ENCODE results near the gene SLC7A5. TPM values are rescaled to one million over a fixed set of nuclear protein-coding genes. Genes with fewer than 3 reads are reported as not detected.

The SLC7A5 gene
- total and polyA plus RNA-seq, 2 of the 13 experiments (the other 11 are each of a cell fraction or from before 2014, with no cell fraction given), result 79.6 to 155 TPM

- POLR2A ChIA-PET, result interaction anchor here (5.6 kb wide), 1 partner anchor 13 kb away, joined by 22 read pairs; no protein-coding TSS in a partner anchor
- Histone ChIP-seq H3K4me3 (replicated peaks in 1 of 3; ENCODE audit: insufficient read depth in 1 of 3, low read depth in 2 of 3, low read length in 3 of 3) (no peak overlapping the region), H3K27me3 (ENCODE audit: control insufficient read depth in 1 of 2, insufficient read depth in 2 of 2, low read length in 2 of 2) (peaks cover 9 to 55% of the 10 kb centered on the region in 2 experiments), H3K79me2 (ENCODE audit: insufficient read depth, low read length) (no peaks in the 10 kb centered on the region), H3K4me1 (ENCODE audit: insufficient read depth, low read length) (peaks cover 57% of the 10 kb centered on the region), H3K4me2 (ENCODE audit: low read depth, low read length) (no peak overlapping the region), H2AFZ (ENCODE audit: low read length) (no peak overlapping the region), H3K36me3 (replicated peaks in 1 of 2; ENCODE audit: control insufficient read depth in 1 of 2, insufficient read depth in 2 of 2, low read length in 2 of 2) (no peaks in the 10 kb centered on the region), H3K9ac (ENCODE audit: insufficient read depth, low read depth, low read length) (no peak overlapping the region), H3K27ac (ENCODE audit: extremely low read length, insufficient read depth, low read length) (no peak overlapping the region), H3K9me3 (ENCODE audit: low read length) (peaks cover 10% of the 10 kb centered on the region), H4K20me1 (ENCODE audit: insufficient read depth, low read length) (no peaks in the 10 kb centered on the region)
- intact Hi-C loops (cut with micrococcal nuclease; ENCODE audit: unreplicated experiment) (no loop called here), in situ Hi-C loops (cut with HindIII; ENCODE audit: extremely low pct_ligation_motif_present, low pct_unique_long_range_greater_than_20kb) (no loop called here)
- no TSS peak for BruUV-seq (replicated peaks)
- CTCF ChIA-PET (ENCODE audit: low intra/inter-chr PET ratio, low total read pairs), result no interaction called here
- no peak for TF ChIP-seq ISX (CRISPR knock-in tag; conservative IDR thresholded peaks at IDR 0.05)
- no peak for TF ChIP-seq CEBPG (CRISPR knock-in tag; IDR thresholded peaks at IDR 0.05)
- TF ChIP-seq ZNF777 (CRISPR knock-in tag; IDR thresholded peaks at IDR 0.05), result no peak
- TF ChIP-seq KDM2A (CRISPR knock-in tag; IDR thresholded peaks at IDR 0.05; ENCODE audit: borderline replicate concordance, low read depth), result no peak
- peak; percentile 45; the same call in 1 of the 2 replicates for TF ChIP-seq ZNF740 (CRISPR knock-in tag; IDR thresholded peaks at IDR 0.05)
- ATAC-seq (no peak), DNase-seq (ENCODE audit: low spot score) (no peak), FAIRE-seq (no peak)
- WGBS (ENCODE audit: low lambda C conversion rate), result 57% methylated on average over 9 of the region's 15 CpGs
These were observed 50.0 kb downstream of the SLC7A5 start for GRCh38 chr16:87819282-87819681.

DNA sequence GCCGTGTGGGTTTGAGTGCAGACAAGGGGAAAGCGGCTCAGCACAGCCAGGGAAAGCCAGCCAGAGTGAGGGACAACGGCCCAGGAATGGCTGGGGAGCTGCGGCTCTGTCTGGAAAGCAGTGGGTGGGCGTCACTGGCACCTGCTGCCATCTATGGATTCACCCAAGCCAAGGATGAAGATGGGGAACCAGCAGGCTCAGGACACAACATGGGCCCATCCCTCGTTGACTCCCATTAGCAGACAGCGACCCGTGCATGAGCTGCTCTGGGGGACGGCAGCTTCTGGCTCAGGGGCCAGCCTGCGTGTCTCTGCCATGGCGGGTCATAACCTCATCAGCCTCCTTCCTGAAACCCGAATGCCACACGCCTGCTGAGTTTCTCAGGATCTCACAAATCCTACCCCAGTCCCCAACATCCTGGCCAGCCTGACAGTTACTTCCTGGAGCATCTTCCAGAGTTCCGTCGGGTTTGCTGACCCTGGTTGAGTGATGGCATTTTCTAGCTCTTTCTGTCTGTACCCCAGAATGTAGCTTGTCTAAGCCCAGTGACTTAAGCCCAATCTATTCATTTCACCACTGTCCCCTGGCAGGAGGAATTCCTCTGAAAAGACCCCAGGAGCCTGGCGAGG is 50.7 kb downstream of the SLC7A5 start:
- Histone ChIP-seq H3K4me3 (replicated peaks in 1 of 3; ENCODE audit: insufficient read depth in 1 of 3, low read depth in 2 of 3, low read length in 3 of 3) (no peak overlapping the region), H3K27me3 (ENCODE audit: control insufficient read depth in 1 of 2, insufficient read depth in 2 of 2, low read length in 2 of 2) (peaks cover 8 to 49% of the 10 kb centered on the region in 2 experiments), H3K36me3 (replicated peaks in 1 of 2; ENCODE audit: control insufficient read depth in 1 of 2, insufficient read depth in 2 of 2, low read length in 2 of 2) (no peaks in the 10 kb centered on the region), H2AFZ (ENCODE audit: low read length) (no peak overlapping the region), H3K4me2 (ENCODE audit: low read depth, low read length) (no peak overlapping the region), H3K79me2 (ENCODE audit: insufficient read depth, low read length) (no peaks in the 10 kb centered on the region), H3K9me3 (ENCODE audit: low read length) (peaks cover 10% of the 10 kb centered on the region), H3K27ac (ENCODE audit: extremely low read length, insufficient read depth, low read length) (no peak overlapping the region), H3K9ac (ENCODE audit: insufficient read depth, low read depth, low read length) (no peak overlapping the region), H3K4me1 (ENCODE audit: insufficient read depth, low read length) (peaks cover 56% of the 10 kb centered on the region), H4K20me1 (ENCODE audit: insufficient read depth, low read length) (no peaks in the 10 kb centered on the region)
- in situ Hi-C loops (cut with HindIII; ENCODE audit: extremely low pct_ligation_motif_present, low pct_unique_long_range_greater_than_20kb) (no loop called here), intact Hi-C loops (cut with micrococcal nuclease; ENCODE audit: unreplicated experiment) (no loop called here)
- WGBS (ENCODE audit: low lambda C conversion rate), result 68% methylated on average over 16 of the region's 16 CpGs
- BruUV-seq (replicated peaks), result no TSS peak
- FAIRE-seq, result no peak
- ChIA-PET CTCF (ENCODE audit: low intra/inter-chr PET ratio, low total read pairs) (no interaction called here), POLR2A (interaction anchor here (5.6 kb wide), 1 partner anchor 12 kb away, joined by 22 read pairs; no protein-coding TSS in a partner anchor)
- ATAC-seq, result no peak
- DNase-seq (ENCODE audit: low spot score), result no peak
- TF ChIP-seq MEIS1 (CRISPR knock-in tag; IDR thresholded peaks at IDR 0.05; ENCODE audit: borderline replicate concordance), result no peak
- no peak for TF ChIP-seq MTF1 (CRISPR knock-in tag; IDR thresholded peaks at IDR 0.05)
- no peak for TF ChIP-seq SRSF1 (optimal IDR thresholded peaks at IDR 0.05; ENCODE audit: low read depth, low read length)
- no peak for TF ChIP-seq SALL2 (CRISPR knock-in tag; IDR thresholded peaks at IDR 0.05)
- TF ChIP-seq THYN1 (CRISPR knock-in tag; IDR thresholded peaks at IDR 0.05; ENCODE audit: borderline replicate concordance, low read depth), result no peak
- no peak for TF ChIP-seq TBX2 (CRISPR knock-in tag; IDR thresholded peaks at IDR 0.05; ENCODE audit: borderline replicate concordance)
- no peak for TF ChIP-seq NR2F1 (CRISPR knock-in tag; IDR thresholded peaks at IDR 0.05)
- TF ChIP-seq YY1 (IDR thresholded peaks at IDR 0.05; ENCODE audit: insufficient read depth, insufficient replicate concordance, low read depth, low read length), result no peak
- TF ChIP-seq MIER3 (CRISPR knock-in tag; IDR thresholded peaks at IDR 0.05; ENCODE audit: borderline replicate concordance), result no peak
- TF ChIP-seq, protein P1, sequence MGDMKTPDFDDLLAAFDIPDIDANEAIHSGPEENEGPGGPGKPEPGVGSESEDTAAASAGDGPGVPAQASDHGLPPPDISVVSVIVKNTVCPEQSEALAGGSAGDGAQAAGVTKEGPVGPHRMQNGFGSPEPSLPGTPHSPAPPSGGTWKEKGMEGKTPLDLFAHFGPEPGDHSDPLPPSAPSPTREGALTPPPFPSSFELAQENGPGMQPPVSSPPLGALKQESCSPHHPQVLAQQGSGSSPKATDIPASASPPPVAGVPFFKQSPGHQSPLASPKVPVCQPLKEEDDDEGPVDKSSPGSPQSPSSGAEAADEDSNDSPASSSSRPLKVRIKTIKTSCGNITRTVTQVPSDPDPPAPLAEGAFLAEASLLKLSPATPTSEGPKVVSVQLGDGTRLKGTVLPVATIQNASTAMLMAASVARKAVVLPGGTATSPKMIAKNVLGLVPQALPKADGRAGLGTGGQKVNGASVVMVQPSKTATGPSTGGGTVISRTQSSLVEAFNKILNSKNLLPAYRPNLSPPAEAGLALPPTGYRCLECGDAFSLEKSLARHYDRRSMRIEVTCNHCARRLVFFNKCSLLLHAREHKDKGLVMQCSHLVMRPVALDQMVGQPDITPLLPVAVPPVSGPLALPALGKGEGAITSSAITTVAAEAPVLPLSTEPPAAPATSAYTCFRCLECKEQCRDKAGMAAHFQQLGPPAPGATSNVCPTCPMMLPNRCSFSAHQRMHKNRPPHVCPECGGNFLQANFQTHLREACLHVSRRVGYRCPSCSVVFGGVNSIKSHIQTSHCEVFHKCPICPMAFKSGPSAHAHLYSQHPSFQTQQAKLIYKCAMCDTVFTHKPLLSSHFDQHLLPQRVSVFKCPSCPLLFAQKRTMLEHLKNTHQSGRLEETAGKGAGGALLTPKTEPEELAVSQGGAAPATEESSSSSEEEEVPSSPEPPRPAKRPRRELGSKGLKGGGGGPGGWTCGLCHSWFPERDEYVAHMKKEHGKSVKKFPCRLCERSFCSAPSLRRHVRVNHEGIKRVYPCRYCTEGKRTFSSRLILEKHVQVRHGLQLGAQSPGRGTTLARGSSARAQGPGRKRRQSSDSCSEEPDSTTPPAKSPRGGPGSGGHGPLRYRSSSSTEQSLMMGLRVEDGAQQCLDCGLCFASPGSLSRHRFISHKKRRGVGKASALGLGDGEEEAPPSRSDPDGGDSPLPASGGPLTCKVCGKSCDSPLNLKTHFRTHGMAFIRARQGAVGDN (CRISPR knock-in tag; IDR thresholded peaks at IDR 0.05), result peak; percentile 13
